ENCODE measurements around the gene GAS2L1. TPM values are rescaled to one million over a fixed set of nuclear protein-coding genes. Genes with fewer than 3 reads are reported as not detected.

GAS2L1 gene
- total RNA-seq = 10 to 100 TPM; 19.4 to 28.0 TPM

- TF ChIP-seq, protein P1, sequence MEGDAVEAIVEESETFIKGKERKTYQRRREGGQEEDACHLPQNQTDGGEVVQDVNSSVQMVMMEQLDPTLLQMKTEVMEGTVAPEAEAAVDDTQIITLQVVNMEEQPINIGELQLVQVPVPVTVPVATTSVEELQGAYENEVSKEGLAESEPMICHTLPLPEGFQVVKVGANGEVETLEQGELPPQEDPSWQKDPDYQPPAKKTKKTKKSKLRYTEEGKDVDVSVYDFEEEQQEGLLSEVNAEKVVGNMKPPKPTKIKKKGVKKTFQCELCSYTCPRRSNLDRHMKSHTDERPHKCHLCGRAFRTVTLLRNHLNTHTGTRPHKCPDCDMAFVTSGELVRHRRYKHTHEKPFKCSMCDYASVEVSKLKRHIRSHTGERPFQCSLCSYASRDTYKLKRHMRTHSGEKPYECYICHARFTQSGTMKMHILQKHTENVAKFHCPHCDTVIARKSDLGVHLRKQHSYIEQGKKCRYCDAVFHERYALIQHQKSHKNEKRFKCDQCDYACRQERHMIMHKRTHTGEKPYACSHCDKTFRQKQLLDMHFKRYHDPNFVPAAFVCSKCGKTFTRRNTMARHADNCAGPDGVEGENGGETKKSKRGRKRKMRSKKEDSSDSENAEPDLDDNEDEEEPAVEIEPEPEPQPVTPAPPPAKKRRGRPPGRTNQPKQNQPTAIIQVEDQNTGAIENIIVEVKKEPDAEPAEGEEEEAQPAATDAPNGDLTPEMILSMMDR (IDR thresholded peaks at IDR 0.05) = peak; percentile 63 to 88
- H3K4me1 ChIP-seq = peaks cover 0 to 54% of the 10 kb centered on the region in 2 donors
Measured at GRCh38 chr22:29306175-29306834, at the start of gene GAS2L1. Gene GAS2L1 (plus strand): TSS chr22:29306650. CDS start chr22:29308106, 1,456 bp downstream.

DNA sequence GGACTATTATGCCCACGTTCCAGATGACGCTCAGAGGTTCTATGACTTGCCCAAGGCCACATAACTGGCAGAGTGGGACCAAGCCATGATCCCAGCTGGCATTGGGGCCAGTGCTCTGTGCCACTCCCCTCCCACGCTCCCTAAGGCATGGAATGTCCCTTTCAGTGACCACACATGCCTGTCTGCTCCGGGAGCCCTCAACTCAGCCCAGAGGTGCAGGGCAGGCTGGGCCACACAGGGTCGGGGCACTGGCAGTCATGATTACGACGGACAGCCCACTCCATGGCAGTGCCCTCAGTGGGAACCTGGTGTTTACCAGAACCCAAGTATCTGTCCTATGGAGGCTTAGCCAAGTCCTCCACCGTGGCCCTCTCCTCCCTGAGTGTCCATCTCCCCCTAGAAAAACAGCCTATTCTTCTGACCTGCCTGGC is 48.7 kb upstream of the GAS2L1 start:
- H3K9me3 ChIP-seq = no peaks in the 10 kb centered on the region
- no peak overlapping the region for H3K4me3 ChIP-seq
- DNase-seq (ENCODE audit: low spot score) = peak; percentile 52
- no peak overlapping the region for H3K27ac ChIP-seq
- H3K4me1 ChIP-seq = no peaks in the 10 kb centered on the region
- no peaks in the 10 kb centered on the region for H3K27me3 ChIP-seq
- TF ChIP-seq, protein P1 (IDR thresholded peaks at IDR 0.05) = no peak
- H3K36me3 ChIP-seq = peaks cover 18% of the 10 kb centered on the region

More at GRCh38 chr22:29306175-29306834, at the start of gene GAS2L1:
- Histone ChIP-seq H3K27ac (peak within 1 kb of the TSS; percentile 88 to 89), H3K4me3 (peak within 1 kb of the TSS; percentile 81 to 91), H3K27me3 (no peaks in the 10 kb centered on the region), H3K36me3 (no peaks in the 10 kb centered on the region), H3K9me3 (no peaks in the 10 kb centered on the region)
- peak; percentile 89 for DNase-seq (ENCODE audit: low spot score)

DNA sequence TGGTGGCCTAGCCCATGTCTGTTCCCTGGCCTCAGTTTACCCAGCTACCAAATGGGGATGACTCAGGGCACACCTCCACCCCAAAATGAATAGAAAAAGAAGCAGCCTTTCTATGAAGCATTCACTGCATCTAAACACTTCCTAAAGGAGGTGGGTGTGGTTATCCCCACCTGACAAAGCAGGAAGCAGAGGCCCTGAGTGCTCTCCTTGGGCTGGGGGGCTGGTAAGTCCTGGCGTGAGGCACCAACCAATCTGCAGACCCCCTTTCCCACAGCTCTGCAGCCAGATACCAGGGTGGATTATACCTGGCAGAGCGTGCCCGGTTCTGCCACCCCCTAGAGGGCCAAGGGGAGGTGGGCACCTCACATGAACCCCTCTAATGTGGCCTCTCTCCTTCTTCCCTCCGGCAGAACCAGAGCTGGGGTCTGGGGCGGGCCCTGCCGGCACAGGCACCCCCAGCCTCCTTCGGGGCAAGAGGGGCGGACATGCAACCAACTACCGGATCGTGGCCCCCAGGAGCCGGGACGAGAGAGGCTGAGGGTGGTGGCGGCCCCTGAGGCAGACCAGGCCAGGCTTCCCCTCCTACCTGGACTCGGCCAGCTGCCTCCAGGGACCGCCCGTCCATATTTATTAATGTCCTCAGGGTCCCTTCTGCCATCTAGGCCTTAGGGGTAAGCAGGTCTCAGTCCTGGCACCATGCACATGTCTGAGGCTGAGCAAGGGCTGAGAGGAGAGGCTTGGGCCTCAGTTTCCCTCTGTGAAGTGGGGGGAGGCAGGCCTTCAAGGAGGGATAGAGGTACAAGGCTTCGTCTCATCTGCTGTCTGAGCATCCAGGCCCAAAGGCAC is 47.8 kb upstream of the GAS2L1 start:
- H3K27ac ChIP-seq = no peak overlapping the region
- peaks cover 21% of the 10 kb centered on the region for H3K36me3 ChIP-seq
- TF ChIP-seq, protein P1 (IDR thresholded peaks at IDR 0.05) = no peak
- no peaks in the 10 kb centered on the region for H3K9me3 ChIP-seq
- H3K27me3 ChIP-seq = no peaks in the 10 kb centered on the region
- no peaks in the 10 kb centered on the region for H3K4me1 ChIP-seq
- DNase-seq (ENCODE audit: low spot score) = peak; percentile 44
- no peak overlapping the region for H3K4me3 ChIP-seq

DNA sequence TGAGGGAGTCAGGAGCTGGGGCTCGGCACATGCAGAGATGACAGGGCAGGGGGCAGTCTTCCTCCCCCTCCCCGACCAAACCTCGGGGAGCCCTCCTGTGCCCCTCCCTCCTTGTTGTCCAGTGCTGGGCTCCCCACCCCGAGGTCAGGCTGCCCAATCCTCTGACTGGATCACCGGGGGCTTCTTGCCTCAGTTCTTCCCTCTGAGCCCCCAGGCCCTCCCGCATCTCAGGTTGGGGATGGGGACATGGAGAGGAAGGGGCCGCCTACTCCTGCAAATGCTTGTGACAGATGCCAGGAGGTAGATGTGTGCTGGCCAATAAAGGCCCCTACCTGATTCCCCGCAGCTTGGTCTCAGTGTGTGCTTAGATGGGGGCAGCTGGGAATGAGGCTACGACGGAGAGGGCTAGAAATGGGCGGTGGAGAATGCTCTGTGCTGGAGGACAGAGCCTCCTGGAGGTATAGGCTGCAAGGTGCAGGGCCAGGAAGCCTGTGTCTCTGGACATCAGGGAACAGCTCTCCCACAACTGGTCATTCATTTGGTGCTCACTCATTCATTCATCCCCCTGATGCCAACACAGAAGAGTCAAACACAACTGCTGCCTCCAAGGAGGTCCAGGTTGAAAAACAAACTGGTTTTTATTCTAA is 47.1 kb upstream of the GAS2L1 start:
- Histone ChIP-seq H3K9me3 (no peaks in the 10 kb centered on the region), H3K27ac (no peak overlapping the region), H3K4me3 (no peak overlapping the region), H3K36me3 (peaks cover 28% of the 10 kb centered on the region), H3K4me1 (no peaks in the 10 kb centered on the region), H3K27me3 (no peaks in the 10 kb centered on the region)
- TF ChIP-seq, protein P1 (IDR thresholded peaks at IDR 0.05) = no peak
- peak; percentile 23 for DNase-seq (ENCODE audit: low spot score)

DNA sequence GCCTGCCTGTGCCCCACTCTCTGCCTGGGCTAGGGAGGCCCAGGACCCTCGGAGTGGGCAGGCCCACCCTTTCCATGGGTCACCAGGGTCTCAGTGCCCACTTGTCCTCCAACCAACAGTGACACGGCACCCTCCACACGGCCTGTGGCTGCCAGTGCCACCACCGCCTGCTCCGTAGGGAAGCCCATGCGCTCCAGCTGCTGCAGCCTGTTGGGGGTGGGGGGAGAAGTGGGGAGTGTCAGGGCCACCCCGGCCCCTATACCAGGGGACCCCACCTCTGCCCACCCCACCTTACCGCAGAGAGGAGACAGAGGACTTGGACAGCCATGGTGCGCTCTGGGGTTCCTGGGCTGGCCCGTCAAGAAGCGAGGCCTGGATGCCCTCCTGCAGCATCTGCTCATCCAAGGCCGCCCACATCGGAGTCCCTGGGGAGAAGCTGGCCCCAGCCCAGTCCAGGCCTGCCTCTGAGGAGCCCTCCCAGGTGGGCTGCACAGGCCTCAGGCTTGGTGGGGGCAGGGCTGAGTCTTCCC is 46.4 kb upstream of the GAS2L1 start:
- DNase-seq (ENCODE audit: low spot score) = peak; percentile 26
- no peaks in the 10 kb centered on the region for H3K9me3 ChIP-seq
- H3K4me3 ChIP-seq = no peak overlapping the region
- H3K36me3 ChIP-seq = peaks cover 34% of the 10 kb centered on the region
- no peak overlapping the region for H3K27ac ChIP-seq
- TF ChIP-seq, protein P1 (IDR thresholded peaks at IDR 0.05) = no peak
- H3K4me1 ChIP-seq = no peaks in the 10 kb centered on the region
- no peaks in the 10 kb centered on the region for H3K27me3 ChIP-seq

Data from right atrium auricular region (tissue), 2 donors.